ENCODE data around the gene EIF2S2.

EIF2S2 gene

DNA sequence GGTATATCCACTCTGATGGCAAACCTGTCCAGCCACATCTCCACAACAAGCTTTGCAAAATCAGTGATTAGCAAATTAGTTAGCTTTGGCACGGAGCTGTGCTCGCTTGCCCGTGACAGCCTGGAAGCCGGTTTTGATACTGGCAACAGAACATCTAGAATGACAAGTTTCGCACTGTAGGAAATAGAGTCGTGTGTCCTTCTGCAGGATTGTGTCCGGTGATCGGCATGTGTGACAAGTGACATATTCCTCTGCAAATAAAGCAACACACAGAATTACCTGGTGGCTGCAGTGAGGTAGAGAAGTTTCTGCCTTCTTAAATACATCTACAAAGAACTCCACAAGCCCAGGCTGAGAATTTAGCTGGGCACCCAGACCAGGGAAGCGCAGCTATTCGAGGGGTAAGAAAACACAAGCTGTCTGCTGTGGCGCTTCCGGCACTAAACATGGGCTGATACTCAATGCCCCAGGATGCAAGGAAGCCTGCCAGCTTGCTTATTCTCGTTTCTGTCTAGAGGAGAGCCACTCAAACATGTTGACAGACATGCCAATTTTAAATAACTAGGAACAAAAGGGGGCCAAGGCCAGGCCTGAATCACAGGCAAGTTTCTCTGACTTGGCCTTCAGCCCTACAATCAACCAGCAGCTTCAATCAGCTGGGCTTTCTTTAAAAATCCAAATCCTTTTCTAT is 22.2 kb downstream of the EIF2S2 start:
- DNase-seq (ENCODE audit: low read depth in 1 of 2, low spot score in 1 of 2): no peak

DNA sequence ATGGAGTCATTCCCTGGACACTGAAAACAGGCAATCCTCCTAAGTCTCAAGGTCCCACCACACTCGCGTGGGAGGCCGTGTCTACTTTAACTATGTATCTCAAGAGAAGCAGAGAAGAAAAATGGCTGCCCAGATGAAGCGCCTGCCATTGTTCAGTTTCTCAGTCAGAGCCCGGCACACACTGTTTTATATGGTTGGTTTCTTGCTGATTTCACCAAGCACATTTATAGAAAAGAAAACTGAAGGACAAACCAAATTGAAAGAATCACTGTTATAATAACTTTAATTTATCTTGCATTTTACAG is 22.9 kb downstream of the EIF2S2 start:
- no peak for DNase-seq (ENCODE audit: low read depth in 1 of 2, low spot score in 1 of 2)

DNA sequence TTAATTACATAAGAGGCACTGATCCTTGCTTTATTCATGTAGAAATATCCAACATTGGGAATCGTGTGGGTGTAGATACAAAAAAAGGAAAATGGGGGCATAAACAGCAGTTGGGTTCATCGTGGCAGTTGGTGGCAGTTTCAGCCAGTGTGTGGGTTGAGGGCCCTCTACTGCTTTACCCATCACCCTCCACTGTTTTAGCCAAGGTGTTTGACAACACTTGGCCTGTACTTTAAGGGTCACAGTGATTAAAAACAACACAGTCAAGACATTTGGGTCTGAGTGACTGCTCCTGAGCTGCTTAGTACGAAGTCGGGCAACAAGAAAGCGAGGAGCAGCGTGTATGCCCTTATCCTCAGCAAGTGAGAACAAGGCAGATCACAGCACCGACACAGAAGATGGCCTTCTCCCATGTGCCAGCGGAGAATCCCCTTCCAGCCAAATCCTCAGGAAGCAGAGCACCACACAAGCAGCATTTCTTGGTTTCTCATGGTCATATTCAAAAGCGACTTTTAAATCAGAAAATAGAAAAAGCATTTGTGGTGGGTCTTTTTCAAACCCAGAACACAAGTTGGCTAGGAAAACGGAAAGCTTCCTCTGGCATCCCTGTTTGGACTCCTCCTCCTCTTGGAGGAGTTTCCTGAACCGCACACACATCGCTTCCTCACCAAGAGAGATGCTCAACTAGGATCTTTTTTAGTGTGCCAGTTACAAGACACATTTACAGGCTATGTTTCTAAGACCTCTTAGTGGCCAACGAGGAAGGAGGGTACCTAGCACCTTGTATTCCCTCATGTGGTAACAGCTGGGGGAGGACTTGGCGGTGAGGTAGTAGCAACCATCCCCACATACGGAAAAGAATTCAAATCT is 23.5 kb downstream of the EIF2S2 start:
- DNase-seq (ENCODE audit: low read depth in 1 of 2, low spot score in 1 of 2): no peak

GRCh38 chr20:34085544-34086040 is 26.5 kb downstream of the EIF2S2 start:
- DNase-seq (ENCODE audit: low read depth in 1 of 2, low spot score in 1 of 2): no peak

- no peak for DNase-seq (ENCODE audit: low read depth in 1 of 2, low spot score in 1 of 2)
Measured at GRCh38 chr20:34084227-34084923, 27.7 kb downstream of the EIF2S2 start.

- DNase-seq (ENCODE audit: low read depth in 1 of 2, low spot score in 1 of 2): no peak
Measured at GRCh38 chr20:34083781-34084180, 28.3 kb downstream of the EIF2S2 start.

DNA sequence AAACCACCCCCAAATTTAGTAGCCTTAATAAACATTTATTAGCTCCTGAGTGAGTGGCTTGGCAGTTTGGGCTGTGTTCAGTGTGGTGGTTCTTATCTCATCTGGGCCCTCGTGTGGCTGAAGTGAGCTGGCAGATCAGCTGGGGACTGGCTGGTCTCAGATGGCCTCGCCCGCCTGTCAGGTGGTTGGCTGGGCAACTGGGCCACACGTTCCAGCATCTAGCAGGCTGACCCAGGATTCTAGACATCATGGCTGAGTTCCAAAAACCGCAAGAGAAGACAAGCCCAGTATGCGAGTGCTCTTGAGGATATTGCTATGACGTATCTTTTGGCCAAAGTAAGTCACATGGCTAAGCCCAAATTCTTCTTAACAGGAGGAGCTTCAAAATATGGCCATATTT is 28.9 kb downstream of the EIF2S2 start:
- no peak for DNase-seq (ENCODE audit: low read depth in 1 of 2, low spot score in 1 of 2)

DNA sequence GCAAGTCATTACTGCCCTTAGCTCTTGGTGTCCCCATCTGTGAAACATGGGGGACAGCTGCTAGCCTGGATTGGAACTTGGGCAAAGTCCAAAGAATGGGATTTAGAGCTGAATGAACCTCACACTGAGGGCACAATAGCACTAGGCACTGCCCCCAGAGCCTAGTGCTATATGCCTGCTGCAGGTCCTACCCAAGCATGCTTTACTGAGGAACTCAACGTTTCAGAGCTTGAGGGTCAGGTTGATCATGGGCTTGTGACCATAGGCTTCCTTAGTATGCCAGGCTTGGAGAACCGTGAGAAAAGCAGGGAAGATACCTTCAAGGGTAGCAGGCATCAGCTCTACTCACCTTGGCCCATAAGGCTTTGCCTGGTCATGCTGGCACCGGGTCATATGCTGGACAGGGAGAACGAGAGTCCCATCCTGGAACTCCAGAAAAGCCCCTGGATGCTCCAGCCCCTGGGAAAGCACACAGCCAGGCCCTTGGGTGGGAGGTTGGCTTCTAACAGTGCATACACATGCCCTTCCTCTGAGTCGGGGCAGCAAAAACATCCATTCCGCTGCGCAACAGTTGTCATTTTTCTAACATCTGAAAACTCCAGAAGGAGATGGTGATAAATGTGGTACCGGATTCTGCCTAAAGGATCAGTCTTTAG is 29.7 kb downstream of the EIF2S2 start:
- no peak for DNase-seq (ENCODE audit: low read depth in 1 of 2, low spot score in 1 of 2)

- DNase-seq (ENCODE audit: low read depth in 1 of 2, low spot score in 1 of 2): no peak
Measured at GRCh38 chr20:34079818-34080217, 32.2 kb downstream of the EIF2S2 start.

- DNase-seq (ENCODE audit: low read depth in 1 of 2, low spot score in 1 of 2): no peak
Measured at GRCh38 chr20:34078540-34078939, 33.5 kb downstream of the EIF2S2 start.

- no peak for DNase-seq (ENCODE audit: low read depth in 1 of 2, low spot score in 1 of 2)
Measured at GRCh38 chr20:34076952-34077351, 35.1 kb downstream of the EIF2S2 start.

- no peak for DNase-seq (ENCODE audit: low read depth in 1 of 2, low spot score in 1 of 2)
Measured at GRCh38 chr20:34075647-34076046, 36.4 kb downstream of the EIF2S2 start.

DNA sequence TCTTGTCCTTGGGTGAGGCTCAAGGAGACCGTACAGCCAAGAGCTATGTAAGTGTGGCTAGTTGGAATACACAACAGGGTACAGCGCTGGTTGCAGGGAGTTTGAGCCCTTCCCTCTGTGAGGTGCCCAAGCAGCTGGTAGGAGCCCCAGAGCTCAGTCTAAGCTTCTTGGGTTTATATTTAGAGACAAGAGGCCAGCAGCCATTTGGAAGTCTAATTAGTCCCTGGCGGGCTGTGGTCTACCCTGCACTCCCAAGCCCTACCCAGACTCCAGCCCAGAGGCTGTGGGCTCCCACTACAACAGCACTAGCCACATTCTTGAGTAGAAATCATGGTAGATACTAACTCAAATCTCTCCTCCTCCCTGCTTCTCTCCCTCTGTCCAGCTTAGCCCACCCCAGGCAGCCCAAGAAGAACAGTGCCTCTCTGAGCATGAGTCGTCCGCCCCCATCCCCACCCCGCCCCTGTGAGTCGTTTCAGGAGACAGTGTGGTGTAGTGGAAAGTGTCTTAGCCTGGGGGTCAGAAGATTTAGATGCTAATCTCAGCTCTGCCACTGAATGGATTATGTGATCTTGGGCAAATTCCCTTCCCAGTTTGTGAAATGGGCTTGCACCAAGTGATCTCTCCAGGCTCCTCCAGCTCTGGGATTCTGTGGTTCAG is 37.8 kb downstream of the EIF2S2 start:
- no peak for DNase-seq (ENCODE audit: low read depth in 1 of 2, low spot score in 1 of 2)

DNA sequence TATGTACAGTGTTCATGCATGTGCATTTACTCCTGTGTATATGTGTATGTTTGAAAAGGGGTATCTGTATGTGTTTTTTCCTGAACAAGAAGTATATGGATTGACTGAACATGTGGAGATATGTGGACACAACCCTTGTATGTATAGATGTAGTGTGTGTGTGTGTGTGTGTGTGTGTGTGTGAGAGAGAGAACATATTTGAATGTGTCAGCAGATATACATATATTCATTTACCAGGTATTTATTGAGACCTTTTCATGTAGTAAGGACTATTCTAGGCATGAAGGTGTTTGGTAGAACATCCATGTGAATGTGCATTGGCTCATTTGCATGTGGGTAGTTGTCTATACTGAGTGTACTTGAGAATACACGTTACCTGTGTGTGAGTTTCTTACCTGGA is 39.3 kb downstream of the EIF2S2 start:
- DNase-seq (ENCODE audit: low read depth in 1 of 2, low spot score in 1 of 2): no peak

DNA sequence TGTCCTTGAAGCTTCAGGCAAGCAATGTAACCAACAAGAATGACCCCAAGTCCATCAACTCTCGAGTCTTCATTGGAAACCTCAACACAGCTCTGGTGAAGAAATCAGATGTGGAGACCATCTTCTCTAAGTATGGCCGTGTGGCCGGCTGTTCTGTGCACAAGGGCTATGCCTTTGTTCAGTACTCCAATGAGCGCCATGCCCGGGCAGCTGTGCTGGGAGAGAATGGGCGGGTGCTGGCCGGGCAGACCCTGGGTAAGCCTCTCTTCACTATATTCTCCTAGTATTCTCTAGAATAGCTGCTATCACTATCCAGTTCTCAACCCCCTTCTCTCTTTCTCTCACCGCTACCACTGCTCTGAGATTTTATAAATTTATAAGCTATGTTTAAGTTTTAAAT is 40.0 kb downstream of the EIF2S2 start:
- DNase-seq (ENCODE audit: low read depth in 1 of 2, low spot score in 1 of 2): no peak

DNA sequence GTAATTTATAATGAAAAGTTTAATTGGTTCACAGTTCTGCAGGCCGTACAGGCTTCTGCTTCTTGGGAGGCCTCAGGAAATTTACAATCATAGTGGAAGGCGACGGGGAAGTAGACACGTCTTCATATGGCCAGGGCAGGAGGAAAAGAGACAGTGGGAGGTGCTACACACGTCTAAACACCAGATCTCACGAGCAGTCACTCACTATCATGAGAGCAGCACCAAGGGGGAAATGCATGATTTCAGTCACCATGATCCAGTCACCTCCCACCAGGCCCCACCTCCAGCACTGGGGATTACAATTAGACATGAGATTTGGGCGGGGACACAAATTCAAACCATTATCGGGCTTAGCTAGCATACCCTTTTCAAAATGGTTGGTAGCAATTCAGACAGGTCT is 41.2 kb downstream of the EIF2S2 start:
- DNase-seq (ENCODE audit: low read depth in 1 of 2, low spot score in 1 of 2): no peak

DNA sequence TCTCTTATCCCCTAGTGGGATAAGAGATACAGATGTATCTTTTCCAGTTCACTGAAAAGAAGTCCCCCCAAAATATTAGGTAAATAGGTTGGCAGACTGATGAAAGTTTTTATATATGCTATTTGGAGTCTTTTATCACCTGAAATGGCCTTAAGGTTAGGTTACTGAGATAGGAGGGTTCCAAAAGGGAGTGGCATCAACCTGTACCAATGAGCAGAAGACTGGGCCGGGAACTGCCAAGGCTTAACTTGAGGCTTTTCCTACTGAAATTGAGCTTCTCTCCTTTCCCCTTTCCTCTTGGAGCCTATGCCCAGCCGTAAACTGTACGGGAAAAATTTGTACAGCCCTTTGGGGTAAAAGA is 42.0 kb downstream of the EIF2S2 start:
- no peak for DNase-seq (ENCODE audit: low read depth in 1 of 2, low spot score in 1 of 2)

- DNase-seq (ENCODE audit: low read depth in 1 of 2, low spot score in 1 of 2): peak; percentile 18 to 21
Measured at GRCh38 chr20:34069341-34070078, 42.5 kb downstream of the EIF2S2 start.

DNA sequence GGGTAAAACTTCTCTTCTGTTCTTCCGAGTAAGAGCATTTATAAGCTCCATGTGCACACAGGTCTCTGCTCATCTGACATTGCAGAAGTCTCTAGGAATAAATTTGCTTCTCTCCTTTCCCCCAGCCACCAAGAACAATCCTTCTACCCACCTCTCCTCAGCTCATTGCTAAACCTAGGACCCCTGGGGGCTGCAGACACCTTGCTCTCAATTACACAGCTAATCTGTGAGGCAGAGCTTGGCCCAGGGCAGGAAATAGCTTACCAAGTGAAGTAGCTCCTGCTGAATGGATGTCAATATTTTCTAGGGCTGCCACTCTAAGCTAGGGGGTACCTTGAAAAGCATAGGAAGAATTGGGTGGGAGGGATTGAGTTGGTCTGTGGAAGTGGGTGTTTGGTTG is 44.0 kb downstream of the EIF2S2 start:
- DNase-seq (ENCODE audit: low read depth in 1 of 2, low spot score in 1 of 2): no peak

DNA sequence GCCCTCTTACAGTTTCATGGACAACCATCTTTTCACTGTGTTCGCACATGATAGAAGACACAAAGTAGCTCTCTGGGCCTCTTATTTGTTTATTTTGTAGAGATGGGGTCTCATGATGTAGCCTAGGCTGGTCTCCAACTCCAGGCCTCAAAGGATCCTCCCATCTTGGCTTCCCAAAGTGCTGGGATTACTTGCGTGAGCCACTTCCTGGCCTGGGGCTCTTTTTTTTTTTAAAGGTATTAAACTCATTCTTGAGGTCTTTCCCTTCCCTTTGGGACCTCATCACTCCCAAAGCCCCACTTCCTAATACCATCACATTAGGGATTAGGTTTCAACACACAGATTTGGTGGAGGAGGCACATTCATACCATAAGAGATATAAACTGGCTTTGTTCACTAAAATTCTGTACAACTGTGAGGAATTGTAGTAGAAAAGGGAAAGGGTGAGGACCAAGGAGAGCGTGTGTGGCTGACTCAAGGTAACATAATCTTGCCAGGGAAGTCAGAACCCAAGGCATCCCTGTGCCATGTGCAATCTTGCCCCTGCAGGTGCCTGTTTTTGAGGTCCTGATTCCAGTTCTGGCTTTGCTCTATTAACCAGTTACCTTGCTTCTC is 45.5 kb downstream of the EIF2S2 start:
- no peak for DNase-seq (ENCODE audit: low read depth in 1 of 2, low spot score in 1 of 2)
